Esophagus (tissue), 2 donors: Measurements from ENCODE around the gene TRIM63. TPM values are rescaled to one million over a fixed set of nuclear protein-coding genes. Genes with fewer than 3 reads are reported as not detected.

ENCODE experiments used
- H3K27ac ChIP-seq, 2 donors: one replicate each; pipeline ENCODE4 v1.5.1; 2013; ENCODE audit warnings: low read depth in 2 of 2, mild to moderate bottlenecking in 2 of 2, inconsistent platforms in 1 of 2, low read length in 1 of 2, moderate library complexity in 1 of 2
- H3K27me3 ChIP-seq, 2 donors: one replicate each; pipeline ENCODE4 v1.6.1; 2013; ENCODE audit warnings: low read length in 2 of 2, control low read depth in 1 of 2, mild to moderate bottlenecking in 1 of 2; ENCODE audit not compliant: insufficient read depth in 2 of 2, control insufficient read depth in 1 of 2
- H3K36me3 ChIP-seq, 2 donors: one replicate each; pipeline ENCODE4 v1.6.1; 2013; ENCODE audit warnings: low read length in 1 of 2; ENCODE audit not compliant: control insufficient read depth in 2 of 2, insufficient read depth in 2 of 2
- H3K4me1 ChIP-seq, 2 donors: one replicate each; pipeline ENCODE4 v1.6.1; 2013; ENCODE audit warnings: low read length in 1 of 2; ENCODE audit not compliant: control insufficient read depth in 2 of 2, insufficient read depth in 2 of 2
- H3K4me3 ChIP-seq, 2 donors: one replicate each; pipeline ENCODE4 v1.5.1; 2013; ENCODE audit warnings: low read length in 2 of 2, mild to moderate bottlenecking in 2 of 2, low read depth in 1 of 2, moderate library complexity in 1 of 2
- H3K9me3 ChIP-seq, 2 donors: one replicate each; pipeline ENCODE4 v1.6.1; 2013; ENCODE audit warnings: mild to moderate bottlenecking in 2 of 2, low read depth in 1 of 2, low read length in 1 of 2, moderate library complexity in 1 of 2; ENCODE audit not compliant: control insufficient read depth in 2 of 2, insufficient read depth in 1 of 2
- WGBS, 2 donors: extraction: QIAGEN DNeasy Blood & Tissue Kit; methylation state at CpG; one replicate each; pipeline ENCODE4 v1.1.7; 2013; 5-methylcytosine and 5-hydroxymethylcytosine counted together
- polyA plus RNA-seq, 2 donors: library from polyadenylated mRNA; stranded (reverse); fragments of 200-250 nt; gene quantifications; one replicate each; pipeline ENCODE4 v1.2.3, GENCODE V29; 2013
- donor health status: healthy with polysubstance abuse.
- donor health status: Bipolar disorder and iron deficiency.

Gene TRIM63
- polyA plus RNA-seq, 2 donors = 0.10 to 0.19 TPM

- Histone ChIP-seq H3K4me3 (no peak overlapping the region), H3K36me3 (no peaks in the 10 kb centered on the region), H3K27ac (no peak overlapping the region), H3K9me3 (no peaks in the 10 kb centered on the region), H3K27me3 (no peaks in the 10 kb centered on the region), H3K4me1 (no peaks in the 10 kb centered on the region)
- WGBS, 2 donors = 84 to 89% methylated on average over 2 of the region's 2 CpGs
Measured at GRCh38 chr1:26014179-26014578, 53.3 kb downstream of the TRIM63 start.

GRCh38 chr1:26012864-26013263, 54.6 kb downstream of the TRIM63 start:
- Histone ChIP-seq H3K27me3 (no peaks in the 10 kb centered on the region), H3K36me3 (no peaks in the 10 kb centered on the region), H3K4me3 (no peak overlapping the region), H3K4me1 (no peaks in the 10 kb centered on the region), H3K27ac (no peak overlapping the region), H3K9me3 (no peaks in the 10 kb centered on the region)
- WGBS, 2 donors = 42 to 53% methylated on average over 3 of the region's 3 CpGs

GRCh38 chr1:26010825-26011224, 56.6 kb downstream of the TRIM63 start:
- WGBS, 2 donors = 76 to 77% methylated on average over 3 of the region's 3 CpGs
- H3K9me3 ChIP-seq = no peaks in the 10 kb centered on the region
- H3K27me3 ChIP-seq = no peaks in the 10 kb centered on the region
- H3K4me3 ChIP-seq = no peak overlapping the region
- peaks cover 0 to 2% of the 10 kb centered on the region in 2 donors for H3K4me1 ChIP-seq
- H3K27ac ChIP-seq = no peak overlapping the region
- no peaks in the 10 kb centered on the region for H3K36me3 ChIP-seq

GRCh38 chr1:26009796-26010447, 57.5 kb downstream of the TRIM63 start:
- Histone ChIP-seq H3K27ac (no peak overlapping the region), H3K36me3 (no peaks in the 10 kb centered on the region), H3K27me3 (no peaks in the 10 kb centered on the region), H3K4me3 (no peak overlapping the region), H3K9me3 (no peaks in the 10 kb centered on the region), H3K4me1 (peaks cover 0 to 3% of the 10 kb centered on the region in 2 donors)
- 68 to 70% methylated on average over 6 of the region's 6 CpGs for WGBS, 2 donors

GRCh38 chr1:26006710-26007109, 60.7 kb downstream of the TRIM63 start:
- WGBS, 2 donors = 93% methylated on average over 16 of the region's 16 CpGs
- peaks cover 0 to 3% of the 10 kb centered on the region in 2 donors for H3K4me1 ChIP-seq
- H3K9me3 ChIP-seq = no peaks in the 10 kb centered on the region
- H3K27me3 ChIP-seq = no peaks in the 10 kb centered on the region
- H3K4me3 ChIP-seq = no peak overlapping the region
- no peaks in the 10 kb centered on the region for H3K36me3 ChIP-seq
- H3K27ac ChIP-seq = no peak overlapping the region

GRCh38 chr1:26005434-26006105, 61.9 kb downstream of the TRIM63 start:
- no peaks in the 10 kb centered on the region for H3K9me3 ChIP-seq
- no peaks in the 10 kb centered on the region for H3K27me3 ChIP-seq
- H3K27ac ChIP-seq = no peak overlapping the region
- H3K36me3 ChIP-seq = no peaks in the 10 kb centered on the region
- WGBS, 2 donors = 37 to 57% methylated on average over 4 of the region's 4 CpGs
- H3K4me1 ChIP-seq = peaks cover 0 to 3% of the 10 kb centered on the region in 2 donors
- H3K4me3 ChIP-seq = no peak overlapping the region

GRCh38 chr1:26003756-26004155, 63.7 kb downstream of the TRIM63 start:
- no peak overlapping the region for H3K27ac ChIP-seq
- H3K27me3 ChIP-seq = no peaks in the 10 kb centered on the region
- H3K4me1 ChIP-seq = peaks cover 0 to 3% of the 10 kb centered on the region in 2 donors
- H3K9me3 ChIP-seq = no peaks in the 10 kb centered on the region
- WGBS, 2 donors = 69 to 86% methylated on average over 2 of the region's 2 CpGs
- no peak overlapping the region for H3K4me3 ChIP-seq
- no peaks in the 10 kb centered on the region for H3K36me3 ChIP-seq

GRCh38 chr1:26003262-26003661, 64.2 kb downstream of the TRIM63 start:
- H3K4me1 ChIP-seq = peaks cover 0 to 3% of the 10 kb centered on the region in 2 donors
- no peaks in the 10 kb centered on the region for H3K36me3 ChIP-seq
- H3K4me3 ChIP-seq = no peak overlapping the region
- no peaks in the 10 kb centered on the region for H3K27me3 ChIP-seq
- WGBS, 2 donors = 83 to 92% methylated on average over 4 of the region's 4 CpGs
- H3K9me3 ChIP-seq = no peaks in the 10 kb centered on the region
- H3K27ac ChIP-seq = no peak overlapping the region
